GM19043 (cell line): ENCODE results near the gene HDAC9.
A peak's percentile ranks its signal among the peaks of the same experiment; 100 is the strongest.

Experiments used
- ATAC-seq: cut with Tn5 transposase; IDR thresholded peaks from one replicate; pipeline ENCODE4 v1.9.1; 2021; ENCODE audit warnings: low read depth; ENCODE audit not compliant: unreplicated experiment

HDAC9 gene

GRCh38 chr7:18552316-18552916, 56.9 kb downstream of the HDAC9 start:
- ATAC-seq, result no peak

GRCh38 chr7:18552943-18553604, 57.5 kb downstream of the HDAC9 start:
- peak; percentile 54 for ATAC-seq

GRCh38 chr7:18553605-18554003, 58.1 kb downstream of the HDAC9 start:
- ATAC-seq, result no peak

- no peak for ATAC-seq
These were observed 59.6 kb downstream of the HDAC9 start for GRCh38 chr7:18555120-18555519.

GRCh38 chr7:18555968-18556367, 60.4 kb downstream of the HDAC9 start:
- no peak for ATAC-seq

- peak; percentile 55 for ATAC-seq
These were observed 63.0 kb downstream of the HDAC9 start for GRCh38 chr7:18558503-18558902.

- peak; percentile 21 for ATAC-seq
These were observed 63.4 kb downstream of the HDAC9 start for GRCh38 chr7:18558910-18559309.

- no peak for ATAC-seq
These were observed 64.2 kb downstream of the HDAC9 start for GRCh38 chr7:18559756-18560155.

- ATAC-seq, result no peak
These were observed 69.2 kb downstream of the HDAC9 start for GRCh38 chr7:18564779-18565178.

- ATAC-seq, result no peak
These were observed 69.8 kb downstream of the HDAC9 start for GRCh38 chr7:18565337-18565736.

GRCh38 chr7:18566205-18566604, 70.7 kb downstream of the HDAC9 start:
- no peak for ATAC-seq

- ATAC-seq, result peak; percentile 99
These were observed 71.3 kb downstream of the HDAC9 start for GRCh38 chr7:18566829-18567228.

GRCh38 chr7:18570441-18570840, 74.9 kb downstream of the HDAC9 start:
- no peak for ATAC-seq

- ATAC-seq, result no peak
These were observed 75.4 kb downstream of the HDAC9 start for GRCh38 chr7:18570890-18571478.

- ATAC-seq, result no peak
These were observed 76.6 kb downstream of the HDAC9 start for GRCh38 chr7:18572154-18572553.

- ATAC-seq, result no peak
These were observed 77.3 kb downstream of the HDAC9 start for GRCh38 chr7:18572885-18573284.

GRCh38 chr7:18573410-18574234, 78.1 kb downstream of the HDAC9 start:
- ATAC-seq, result no peak

- no peak for ATAC-seq
These were observed 78.6 kb downstream of the HDAC9 start for GRCh38 chr7:18574235-18574540.

- no peak for ATAC-seq
These were observed 79.1 kb downstream of the HDAC9 start for GRCh38 chr7:18574676-18575075.

- no peak for ATAC-seq
These were observed 80.3 kb downstream of the HDAC9 start for GRCh38 chr7:18575622-18576572.
